HepG2 (cell line): ENCODE results near the gene CNIH3. TPM values are rescaled to one million over a fixed set of nuclear protein-coding genes. Genes with fewer than 3 reads are reported as not detected.

Experiments
- ATAC-seq: fragments of 200-7000 bp; cut with Tn5 transposase; 3 replicates; pipeline ENCODE4 v1.9.1; 2020; ENCODE audit warnings: mild to moderate bottlenecking, moderate library complexity
- BruUV-seq: library from RNA; stranded (reverse); fragments of 400-500 nt; replicated peaks from 2 replicates; lab custom pipeline; 2021; lab: Mats Ljungman, UMichigan
- CTCF ChIA-PET: fragments of 300-600 bp; formaldehyde crosslinking; extraction: SDS; loops from one replicate; lab custom pipeline; 2021; ENCODE audit warnings: low total read pairs, inconsistent platforms, low intra/inter-chr PET ratio; lab: Yijun Ruan, JAX
- POLR2A ChIA-PET: fragments of 350-600 bp; sonication (Branson Sonifier 250); formaldehyde crosslinking; loops from one replicate; lab custom pipeline; 2020; ENCODE audit warnings: antibody characterized with exemption, inconsistent platforms; lab: Yijun Ruan, JAX
- DNase-seq: peaks from one replicate; pipeline ENCODE4 v3.0.0-alpha.2; 2015; ENCODE audit warnings: low spot score
- FAIRE-seq: peaks from 3 replicates; lab custom pipeline; 2011; peaks lifted over from hg19 to GRCh38; lab: Jason Lieb, UNC
- H2AFZ ChIP-seq: one replicate; pipeline ENCODE4 v1.6.1; 2011; ENCODE audit warnings: low read length, inconsistent platforms
- H3K27ac ChIP-seq: fragments of 300-600 bp; 3 replicates; pipeline ENCODE4 v1.8.0; 2011; ENCODE audit warnings: mixed run types, mild to moderate bottlenecking, mixed read lengths, low read length, inconsistent platforms; ENCODE audit not compliant: insufficient read depth; ENCODE audit errors: extremely low read length
- H3K27me3 ChIP-seq, 2 experiments: fragments of 200-600 bp in 1 of 2; 2 replicates in 1 of 2; 3 replicates in 1 of 2; pipeline versions ENCODE4 v1.6.0 to v1.8.0; 2011; ENCODE audit warnings: low read length in 2 of 2, mild to moderate bottlenecking in 2 of 2, moderate library complexity in 2 of 2, inconsistent platforms in 1 of 2; ENCODE audit not compliant: insufficient read depth in 2 of 2, control insufficient read depth in 1 of 2
- H3K36me3 ChIP-seq, 2 experiments: fragments of 200-600 bp in 1 of 2; replicated peaks in 1 of 2; 2 replicates in 1 of 2; 3 replicates in 1 of 2; pipeline versions ENCODE4 v1.5.1 to v1.8.0; 2011; ENCODE audit warnings: low read length in 2 of 2, inconsistent platforms in 1 of 2; ENCODE audit not compliant: insufficient read depth in 2 of 2, control insufficient read depth in 1 of 2
- H3K4me1 ChIP-seq: 2 replicates; pipeline ENCODE4 v1.5.1; 2012; ENCODE audit warnings: low read length, inconsistent platforms; ENCODE audit not compliant: insufficient read depth
- H3K4me2 ChIP-seq: 2 replicates; pipeline ENCODE4 v1.6.0; 2011; ENCODE audit warnings: low read depth, low read length, inconsistent platforms
- H3K4me3 ChIP-seq, 3 experiments: fragments of 200-600 bp in 1 of 3; sonication (generic), shearing (Covaris generic) in 1 of 3; replicated peaks in 1 of 3; 2 replicates each; pipeline ENCODE4 v1.5.1; 2011 to 2016; ENCODE audit warnings: low read length in 3 of 3, inconsistent platforms in 2 of 3, low read depth in 2 of 3, mild to moderate bottlenecking in 2 of 3, control low read depth in 1 of 3, mixed read lengths in 1 of 3; ENCODE audit not compliant: insufficient read depth in 1 of 3
- H3K79me2 ChIP-seq: one replicate; pipeline ENCODE4 v1.6.1; 2011; ENCODE audit warnings: low read length, inconsistent platforms; ENCODE audit not compliant: insufficient read depth
- H3K9ac ChIP-seq: 2 replicates; pipeline ENCODE4 v1.6.0; 2011; ENCODE audit warnings: mild to moderate bottlenecking, low read depth, low read length, inconsistent platforms; ENCODE audit not compliant: insufficient read depth
- H3K9me3 ChIP-seq: 2 replicates; pipeline ENCODE4 v1.5.1; 2012; ENCODE audit warnings: mild to moderate bottlenecking, low read length
- H4K20me1 ChIP-seq: 2 replicates; pipeline ENCODE4 v1.6.0; 2011; ENCODE audit warnings: inconsistent platforms, mild to moderate bottlenecking, low read length, moderate library complexity; ENCODE audit not compliant: insufficient read depth
- BRD4 ChIP-seq: sonication (generic); formaldehyde crosslinking; IDR thresholded peaks from 2 replicates; pipeline ENCODE4 v1.4.0; 2020; ENCODE audit warnings: missing genetic modification reagents
- IKZF1 ChIP-seq: fragments of 450-650 bp; IDR thresholded peaks from 2 replicates; pipeline ENCODE4 v1.7.1; 2016
- MED8 ChIP-seq: sonication (generic); formaldehyde crosslinking; IDR thresholded peaks from 2 replicates; pipeline ENCODE4 v1.8.1; 2023; ENCODE audit warnings: mild to moderate bottlenecking, missing genetic modification reagents; ENCODE audit not compliant: insufficient replicate concordance
- POLR2AphosphoS5 ChIP-seq: IDR thresholded peaks from 2 replicates; pipeline ENCODE4 v1.6.1; 2012; ENCODE audit warnings: low read depth, low read length
- YEATS4 ChIP-seq: sonication (generic); formaldehyde crosslinking; IDR thresholded peaks from 2 replicates; pipeline ENCODE4 v1.4.0; 2020; ENCODE audit warnings: missing genetic modification reagents, borderline replicate concordance
- ZFY ChIP-seq: sonication (generic); formaldehyde crosslinking; IDR thresholded peaks from 2 replicates; pipeline ENCODE4 v1.4.0; 2020; ENCODE audit warnings: missing genetic modification reagents
- ZSCAN31 ChIP-seq: sonication (generic); formaldehyde crosslinking; IDR thresholded peaks from 2 replicates; pipeline ENCODE4 v1.5.0; 2020; ENCODE audit warnings: low read depth, mild to moderate bottlenecking, missing genetic modification reagents
- WGBS: methylation state at CpG from one replicate; pipeline ENCODE4 v1.1.6; 2017; ENCODE audit warnings: low lambda C conversion rate; 5-methylcytosine and 5-hydroxymethylcytosine counted together
- in situ Hi-C: cut with HindIII; loops from 2 replicates; pipeline ENCODE4 v1.10.0; 2017; ENCODE audit warnings: low pct_unique_long_range_greater_than_20kb; ENCODE audit not compliant: extremely low pct_ligation_motif_present
- intact Hi-C: fragments of 100-400 bp; cut with micrococcal nuclease; formaldehyde crosslinking; loops from one replicate; pipeline ENCODE4 v1.10.0; 2022; ENCODE audit not compliant: unreplicated experiment
- polyA plus RNA-seq, 8 experiments: library from polyadenylated mRNA; depleted of rRNA in 3 of 8; stranded (reverse) in 7 of 8; unstranded in 1 of 8; fragments of >200 nt; fragmentation: Illumina TruSeq in 4 of 8; extraction: Trizol in 4 of 8; gene quantifications; 2 replicates each; pipeline versions ENCODE4 v1.2.1 to v1.2.3, GENCODE V29; 2011 to 2016; ENCODE audit warnings: low read depth in 4 of 8, missing spikeins in 1 of 8, mixed read lengths in 1 of 8; ENCODE audit not compliant: insufficient read depth in 1 of 8
- total RNA-seq, 5 experiments: library from RNA; depleted of rRNA; stranded (reverse); fragments of >200 nt; fragmentation: Illumina TruSeq; extraction: Trizol; gene quantifications; 2 replicates each; pipeline ENCODE4 v1.2.3, GENCODE V29; 2016; ENCODE audit warnings: low read depth in 1 of 5
- TF ChIP-seq, protein P1 (sequence below): sonication (generic); formaldehyde crosslinking; IDR thresholded peaks from 2 replicates; pipeline ENCODE4 v1.5.1; 2020; ENCODE audit warnings: mild to moderate bottlenecking, missing genetic modification reagents, moderate library complexity
- TF ChIP-seq, protein P2 (sequence below): sonication (generic); formaldehyde crosslinking; IDR thresholded peaks from 2 replicates; pipeline ENCODE4 v1.4.0; 2020; ENCODE audit warnings: missing genetic modification reagents, borderline replicate concordance
- TF ChIP-seq, protein P3 (sequence below): sonication (generic); formaldehyde crosslinking; IDR thresholded peaks from 2 replicates; pipeline ENCODE4 v1.5.0; 2020; ENCODE audit warnings: mild to moderate bottlenecking, missing genetic modification reagents, borderline replicate concordance
- TF ChIP-seq, protein P4 (sequence below): fragments of 450-650 bp; IDR thresholded peaks from 2 replicates; pipeline ENCODE4 v1.6.1; 2016

Gene CNIH3
- total and polyA plus RNA-seq, 2 of the 13 experiments (the other 11 are each of a cell fraction or from before 2014, with no cell fraction given), result 0.36 to 1.1 TPM

DNA sequence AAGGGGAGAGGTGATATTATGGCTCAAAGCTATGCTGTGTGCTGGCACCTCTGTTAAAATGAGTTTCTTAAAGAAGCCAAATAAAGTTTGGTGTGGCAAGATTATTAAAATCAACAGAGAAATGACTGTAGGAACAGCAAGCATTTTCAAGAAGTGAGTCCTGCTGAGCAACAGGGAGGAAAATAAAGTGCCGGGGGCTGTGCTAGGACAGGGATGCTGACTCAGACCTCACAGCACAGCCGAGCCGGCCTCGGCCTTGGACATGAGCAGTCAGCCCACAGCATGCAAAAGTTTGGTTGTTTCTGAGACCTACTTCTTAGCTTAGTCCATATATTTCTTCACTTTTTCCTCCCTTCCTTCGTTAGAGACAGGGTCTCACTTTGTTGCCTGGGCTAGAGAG, 19.2 kb downstream of the CNIH3 start (continued):
- TF ChIP-seq, protein P1, sequence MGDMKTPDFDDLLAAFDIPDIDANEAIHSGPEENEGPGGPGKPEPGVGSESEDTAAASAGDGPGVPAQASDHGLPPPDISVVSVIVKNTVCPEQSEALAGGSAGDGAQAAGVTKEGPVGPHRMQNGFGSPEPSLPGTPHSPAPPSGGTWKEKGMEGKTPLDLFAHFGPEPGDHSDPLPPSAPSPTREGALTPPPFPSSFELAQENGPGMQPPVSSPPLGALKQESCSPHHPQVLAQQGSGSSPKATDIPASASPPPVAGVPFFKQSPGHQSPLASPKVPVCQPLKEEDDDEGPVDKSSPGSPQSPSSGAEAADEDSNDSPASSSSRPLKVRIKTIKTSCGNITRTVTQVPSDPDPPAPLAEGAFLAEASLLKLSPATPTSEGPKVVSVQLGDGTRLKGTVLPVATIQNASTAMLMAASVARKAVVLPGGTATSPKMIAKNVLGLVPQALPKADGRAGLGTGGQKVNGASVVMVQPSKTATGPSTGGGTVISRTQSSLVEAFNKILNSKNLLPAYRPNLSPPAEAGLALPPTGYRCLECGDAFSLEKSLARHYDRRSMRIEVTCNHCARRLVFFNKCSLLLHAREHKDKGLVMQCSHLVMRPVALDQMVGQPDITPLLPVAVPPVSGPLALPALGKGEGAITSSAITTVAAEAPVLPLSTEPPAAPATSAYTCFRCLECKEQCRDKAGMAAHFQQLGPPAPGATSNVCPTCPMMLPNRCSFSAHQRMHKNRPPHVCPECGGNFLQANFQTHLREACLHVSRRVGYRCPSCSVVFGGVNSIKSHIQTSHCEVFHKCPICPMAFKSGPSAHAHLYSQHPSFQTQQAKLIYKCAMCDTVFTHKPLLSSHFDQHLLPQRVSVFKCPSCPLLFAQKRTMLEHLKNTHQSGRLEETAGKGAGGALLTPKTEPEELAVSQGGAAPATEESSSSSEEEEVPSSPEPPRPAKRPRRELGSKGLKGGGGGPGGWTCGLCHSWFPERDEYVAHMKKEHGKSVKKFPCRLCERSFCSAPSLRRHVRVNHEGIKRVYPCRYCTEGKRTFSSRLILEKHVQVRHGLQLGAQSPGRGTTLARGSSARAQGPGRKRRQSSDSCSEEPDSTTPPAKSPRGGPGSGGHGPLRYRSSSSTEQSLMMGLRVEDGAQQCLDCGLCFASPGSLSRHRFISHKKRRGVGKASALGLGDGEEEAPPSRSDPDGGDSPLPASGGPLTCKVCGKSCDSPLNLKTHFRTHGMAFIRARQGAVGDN (CRISPR knock-in tag), result no peak
- no peak for TF ChIP-seq ZFY
- TF ChIP-seq ZSCAN31 (CRISPR knock-in tag), result no peak
- TF ChIP-seq IKZF1, result no peak
- TF ChIP-seq, all 625 proteins: peak for 0

DNA sequence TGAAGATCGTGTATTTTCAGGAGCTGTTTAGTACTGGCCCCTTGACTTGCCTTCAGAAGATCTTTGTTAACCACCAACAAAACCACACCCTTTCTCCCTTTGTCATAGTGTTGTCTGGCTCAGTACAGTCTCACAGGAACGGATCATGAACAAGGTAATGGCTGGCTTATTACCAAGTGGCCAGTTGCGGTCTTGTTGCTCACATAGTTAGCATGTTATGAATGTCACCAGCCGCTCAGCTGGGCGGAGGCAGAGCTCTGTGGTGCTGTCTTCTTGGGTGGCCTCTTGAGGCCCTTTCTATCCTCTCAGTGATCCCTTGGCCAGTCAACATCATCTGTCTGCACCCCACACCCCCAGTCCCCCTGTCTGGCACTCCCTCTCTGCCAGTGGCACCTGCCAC, 21.4 kb downstream of the CNIH3 start:
- FAIRE-seq, result no peak
- Histone ChIP-seq H3K79me2 (no peaks in the 10 kb centered on the region), H3K4me1 (no peaks in the 10 kb centered on the region), H3K9ac (no peak overlapping the region), H3K4me3 (no peak overlapping the region), H3K27ac (no peak overlapping the region), H3K27me3 (peaks cover 2 to 23% of the 10 kb centered on the region in 2 experiments; a peak in 4 of 5 replicates), H3K36me3 (no peaks in the 10 kb centered on the region), H2AFZ (no peak overlapping the region), H3K9me3 (no peaks in the 10 kb centered on the region), H4K20me1 (no peaks in the 10 kb centered on the region), H3K4me2 (no peak overlapping the region)
- ChIA-PET CTCF (no interaction called here), POLR2A (no interaction called here)
- no TSS peak for BruUV-seq
- 61% methylated on average over 5 of the region's 5 CpGs for WGBS
- in situ Hi-C loops (no loop called here), intact Hi-C loops (no loop called here)
- no peak for DNase-seq
- no peak for ATAC-seq
- TF ChIP-seq YEATS4 (no peak), BRD4 (CRISPR knock-in tag) (no peak), POLR2AphosphoS5 (no peak), MED8 (CRISPR knock-in tag) (no peak)
- TF ChIP-seq, protein P2, sequence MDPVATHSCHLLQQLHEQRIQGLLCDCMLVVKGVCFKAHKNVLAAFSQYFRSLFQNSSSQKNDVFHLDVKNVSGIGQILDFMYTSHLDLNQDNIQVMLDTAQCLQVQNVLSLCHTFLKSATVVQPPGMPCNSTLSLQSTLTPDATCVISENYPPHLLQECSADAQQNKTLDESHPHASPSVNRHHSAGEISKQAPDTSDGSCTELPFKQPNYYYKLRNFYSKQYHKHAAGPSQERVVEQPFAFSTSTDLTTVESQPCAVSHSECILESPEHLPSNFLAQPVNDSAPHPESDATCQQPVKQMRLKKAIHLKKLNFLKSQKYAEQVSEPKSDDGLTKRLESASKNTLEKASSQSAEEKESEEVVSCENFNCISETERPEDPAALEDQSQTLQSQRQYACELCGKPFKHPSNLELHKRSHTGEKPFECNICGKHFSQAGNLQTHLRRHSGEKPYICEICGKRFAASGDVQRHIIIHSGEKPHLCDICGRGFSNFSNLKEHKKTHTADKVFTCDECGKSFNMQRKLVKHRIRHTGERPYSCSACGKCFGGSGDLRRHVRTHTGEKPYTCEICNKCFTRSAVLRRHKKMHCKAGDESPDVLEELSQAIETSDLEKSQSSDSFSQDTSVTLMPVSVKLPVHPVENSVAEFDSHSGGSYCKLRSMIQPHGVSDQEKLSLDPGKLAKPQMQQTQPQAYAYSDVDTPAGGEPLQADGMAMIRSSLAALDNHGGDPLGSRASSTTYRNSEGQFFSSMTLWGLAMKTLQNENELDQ (CRISPR knock-in tag), result no peak
- TF ChIP-seq, protein P3, sequence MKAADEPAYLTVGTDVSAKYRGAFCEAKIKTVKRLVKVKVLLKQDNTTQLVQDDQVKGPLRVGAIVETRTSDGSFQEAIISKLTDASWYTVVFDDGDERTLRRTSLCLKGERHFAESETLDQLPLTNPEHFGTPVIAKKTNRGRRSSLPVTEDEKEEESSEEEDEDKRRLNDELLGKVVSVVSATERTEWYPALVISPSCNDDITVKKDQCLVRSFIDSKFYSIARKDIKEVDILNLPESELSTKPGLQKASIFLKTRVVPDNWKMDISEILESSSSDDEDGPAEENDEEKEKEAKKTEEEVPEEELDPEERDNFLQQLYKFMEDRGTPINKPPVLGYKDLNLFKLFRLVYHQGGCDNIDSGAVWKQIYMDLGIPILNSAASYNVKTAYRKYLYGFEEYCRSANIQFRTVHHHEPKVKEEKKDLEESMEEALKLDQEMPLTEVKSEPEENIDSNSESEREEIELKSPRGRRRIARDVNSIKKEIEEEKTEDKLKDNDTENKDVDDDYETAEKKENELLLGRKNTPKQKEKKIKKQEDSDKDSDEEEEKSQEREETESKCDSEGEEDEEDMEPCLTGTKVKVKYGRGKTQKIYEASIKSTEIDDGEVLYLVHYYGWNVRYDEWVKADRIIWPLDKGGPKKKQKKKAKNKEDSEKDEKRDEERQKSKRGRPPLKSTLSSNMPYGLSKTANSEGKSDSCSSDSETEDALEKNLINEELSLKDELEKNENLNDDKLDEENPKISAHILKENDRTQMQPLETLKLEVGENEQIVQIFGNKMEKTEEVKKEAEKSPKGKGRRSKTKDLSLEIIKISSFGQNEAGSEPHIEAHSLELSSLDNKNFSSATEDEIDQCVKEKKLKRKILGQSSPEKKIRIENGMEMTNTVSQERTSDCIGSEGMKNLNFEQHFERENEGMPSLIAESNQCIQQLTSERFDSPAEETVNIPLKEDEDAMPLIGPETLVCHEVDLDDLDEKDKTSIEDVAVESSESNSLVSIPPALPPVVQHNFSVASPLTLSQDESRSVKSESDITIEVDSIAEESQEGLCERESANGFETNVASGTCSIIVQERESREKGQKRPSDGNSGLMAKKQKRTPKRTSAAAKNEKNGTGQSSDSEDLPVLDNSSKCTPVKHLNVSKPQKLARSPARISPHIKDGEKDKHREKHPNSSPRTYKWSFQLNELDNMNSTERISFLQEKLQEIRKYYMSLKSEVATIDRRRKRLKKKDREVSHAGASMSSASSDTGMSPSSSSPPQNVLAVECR (CRISPR knock-in tag), result no peak
- TF ChIP-seq, protein P4, sequence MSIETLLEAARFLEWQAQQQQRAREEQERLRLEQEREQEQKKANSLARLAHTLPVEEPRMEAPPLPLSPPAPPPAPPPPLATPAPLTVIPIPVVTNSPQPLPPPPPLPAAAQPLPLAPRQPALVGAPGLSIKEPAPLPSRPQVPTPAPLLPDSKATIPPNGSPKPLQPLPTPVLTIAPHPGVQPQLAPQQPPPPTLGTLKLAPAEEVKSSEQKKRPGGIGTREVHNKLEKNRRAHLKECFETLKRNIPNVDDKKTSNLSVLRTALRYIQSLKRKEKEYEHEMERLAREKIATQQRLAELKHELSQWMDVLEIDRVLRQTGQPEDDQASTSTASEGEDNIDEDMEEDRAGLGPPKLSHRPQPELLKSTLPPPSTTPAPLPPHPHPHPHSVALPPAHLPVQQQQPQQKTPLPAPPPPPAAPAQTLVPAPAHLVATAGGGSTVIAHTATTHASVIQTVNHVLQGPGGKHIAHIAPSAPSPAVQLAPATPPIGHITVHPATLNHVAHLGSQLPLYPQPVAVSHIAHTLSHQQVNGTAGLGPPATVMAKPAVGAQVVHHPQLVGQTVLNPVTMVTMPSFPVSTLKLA, result no peak
